SIG-M5 (cell line): ENCODE measurements around the gene JAGN1.
"Not testable (repeated sequence)": the region's sequence is repeated elsewhere in the genome, so short reads cannot be mapped to it uniquely, and the experiment has no call there.

Source experiments
- DNase-seq: peaks from one replicate; lab custom pipeline; 2025; lab: John Stamatoyannopoulos, UW

JAGN1 gene

GRCh38 chr3:9890249-9891071 is at the start of gene JAGN1:
Gene JAGN1, plus strand, starts transcription at chr3:9890610. Its CDS starts 113 bp downstream, at chr3:9890723.
- peak; percentile 30 for DNase-seq

- no peak for DNase-seq
Measured at GRCh38 chr3:9841015-9841414, 49.4 kb upstream of the JAGN1 start.

GRCh38 chr3:9843715-9844438 is 46.5 kb upstream of the JAGN1 start, which contains the start of gene RPUSD3:
Gene RPUSD3, minus strand, starts transcription at chr3:9844008. Its CDS starts 18 bp downstream, at chr3:9843990.
- DNase-seq = peak; percentile 24

GRCh38 chr3:9846231-9846630 is 44.2 kb upstream of the JAGN1 start:
- DNase-seq = no peak

- no peak for DNase-seq
Measured at GRCh38 chr3:9846931-9847488, 43.4 kb upstream of the JAGN1 start.

- DNase-seq = not testable (repeated sequence)
Measured at GRCh38 chr3:9847870-9848269, 42.5 kb upstream of the JAGN1 start.

GRCh38 chr3:9848860-9849259 is 41.5 kb upstream of the JAGN1 start:
- not testable (repeated sequence) for DNase-seq

GRCh38 chr3:9851383-9851782 is 39.0 kb upstream of the JAGN1 start:
- not testable (repeated sequence) for DNase-seq

GRCh38 chr3:9851926-9852325 is 38.5 kb upstream of the JAGN1 start:
- not testable (repeated sequence) for DNase-seq

- no peak for DNase-seq
Measured at GRCh38 chr3:9852528-9852927, 37.9 kb upstream of the JAGN1 start.

- DNase-seq = not testable (repeated sequence)
Measured at GRCh38 chr3:9854291-9854940, 36.0 kb upstream of the JAGN1 start.

- no peak for DNase-seq
Measured at GRCh38 chr3:9855594-9855993, 34.8 kb upstream of the JAGN1 start.

GRCh38 chr3:9859530-9860025 is 30.8 kb upstream of the JAGN1 start:
- no peak for DNase-seq

- DNase-seq = no peak
Measured at GRCh38 chr3:9861201-9861600, 29.2 kb upstream of the JAGN1 start.

GRCh38 chr3:9861626-9862130 is 28.7 kb upstream of the JAGN1 start:
- DNase-seq = no peak

- no peak for DNase-seq
Measured at GRCh38 chr3:9862391-9863057, 27.9 kb upstream of the JAGN1 start.

GRCh38 chr3:9863058-9863772 is 27.2 kb upstream of the JAGN1 start:
- no peak for DNase-seq

GRCh38 chr3:9864200-9864927 is 26.0 kb upstream of the JAGN1 start:
- DNase-seq = no peak

- DNase-seq = not testable (repeated sequence)
Measured at GRCh38 chr3:9865125-9865637, 25.2 kb upstream of the JAGN1 start.

GRCh38 chr3:9866639-9867038 is 23.8 kb upstream of the JAGN1 start:
- no peak for DNase-seq
